IMR-90 (cell line): ENCODE data around the gene NTMT1. TPM values are rescaled to one million over a fixed set of nuclear protein-coding genes. Genes with fewer than 3 reads are reported as not detected.

Experiments used
- ATAC-seq: fragments of 200-7000 bp; cut with Tn5 transposase; 2 replicates; pipeline ENCODE4 v1.9.1; 2020; ENCODE audit warnings: low read depth, mild to moderate bottlenecking, moderate library complexity
- BruUV-seq: library from RNA; stranded (reverse); fragments of 400-500 nt; replicated peaks from 2 replicates; lab custom pipeline; 2021; lab: Mats Ljungman, UMichigan
- CTCF ChIA-PET: fragments of 300-600 bp; formaldehyde crosslinking; extraction: SDS; loops from one replicate; lab custom pipeline; 2021; ENCODE audit warnings: antibody characterized with exemption; lab: Yijun Ruan, JAX
- POLR2A ChIA-PET: fragments of 300-600 bp; sonication (Branson Sonifier 250); formaldehyde crosslinking; loops from one replicate; lab custom pipeline; 2022; ENCODE audit warnings: antibody characterized with exemption; ENCODE audit not compliant: unreplicated experiment; lab: Charles Lee
- DNase-seq: peaks from one replicate; pipeline ENCODE4 v3.0.0; 2013
- H2AFZ ChIP-seq: replicated peaks from 2 replicates; pipeline ENCODE3; 2013; ENCODE audit warnings: low read length, mild to moderate bottlenecking; ENCODE audit not compliant: poor library complexity
- H2AK5ac ChIP-seq: 2 replicates; pipeline ENCODE4 v1.6.1; 2013; ENCODE audit warnings: low read depth, low read length, inconsistent platforms
- H2AK9ac ChIP-seq: replicated peaks from 2 replicates; pipeline ENCODE3; 2013; ENCODE audit warnings: mild to moderate bottlenecking, low read depth, low read length, moderate library complexity; ENCODE audit not compliant: poor library complexity
- H2BK120ac ChIP-seq: 2 replicates; pipeline ENCODE4 v1.6.1; 2013; ENCODE audit warnings: low read depth, low read length, inconsistent platforms
- H2BK15ac ChIP-seq: 3 replicates; pipeline ENCODE4 v1.6.1; 2013; ENCODE audit warnings: low read depth, low read length, inconsistent platforms
- H2BK20ac ChIP-seq: 2 replicates; pipeline ENCODE4 v1.6.1; 2013; ENCODE audit warnings: low read depth, mild to moderate bottlenecking, inconsistent platforms, low read length, moderate library complexity
- H2BK5ac ChIP-seq: 2 replicates; pipeline ENCODE4 v1.6.1; 2013; ENCODE audit warnings: mild to moderate bottlenecking, low read depth, low read length, inconsistent platforms; ENCODE audit not compliant: poor library complexity, severe bottlenecking
- H3K14ac ChIP-seq: replicated peaks from 2 replicates; pipeline ENCODE4 v1.6.1; 2013; ENCODE audit warnings: low read depth, low read length, inconsistent platforms
- H3K18ac ChIP-seq: 2 replicates; pipeline ENCODE4 v1.6.1; 2013; ENCODE audit warnings: low read depth, low read length, control low read depth
- H3K23ac ChIP-seq: 2 replicates; pipeline ENCODE4 v1.6.1; 2013; ENCODE audit warnings: low read depth, low read length, inconsistent platforms
- H3K27ac ChIP-seq: 2 replicates; pipeline ENCODE4 v1.5.1; 2013; ENCODE audit warnings: mild to moderate bottlenecking, control low read depth, low read length; ENCODE audit not compliant: insufficient read depth
- H3K27me3 ChIP-seq: 2 replicates; pipeline ENCODE4 v1.6.1; 2013; ENCODE audit warnings: low read length; ENCODE audit not compliant: control insufficient read depth, insufficient read depth
- H3K36me3 ChIP-seq: 2 replicates; pipeline ENCODE4 v1.6.1; 2013; ENCODE audit warnings: low read length, mixed read lengths; ENCODE audit not compliant: control insufficient read depth, insufficient read depth
- H3K4ac ChIP-seq: 2 replicates; pipeline ENCODE4 v1.6.1; 2013; ENCODE audit warnings: low read depth, low read length, inconsistent platforms
- H3K4me1 ChIP-seq: 2 replicates; pipeline ENCODE4 v1.6.1; 2013; ENCODE audit warnings: low read length, mixed read lengths; ENCODE audit not compliant: control insufficient read depth, insufficient read depth
- H3K4me2 ChIP-seq: 2 replicates; pipeline ENCODE4 v1.6.1; 2013; ENCODE audit warnings: low read depth, mild to moderate bottlenecking, control low read depth, low read length, moderate library complexity
- H3K4me3 ChIP-seq: 2 replicates; pipeline ENCODE4 v1.5.1; 2013; ENCODE audit warnings: low read depth, mild to moderate bottlenecking, control low read depth, low read length, moderate library complexity; ENCODE audit not compliant: insufficient read depth
- H3K56ac ChIP-seq: 2 replicates; pipeline ENCODE4 v1.6.1; 2013; ENCODE audit warnings: low read length, inconsistent platforms; ENCODE audit not compliant: insufficient read depth; ENCODE audit errors: extremely low read depth
- H3K79me1 ChIP-seq, 2 experiments: 2 replicates each; pipeline ENCODE4 v1.6.1; 2013; ENCODE audit warnings: low read length in 2 of 2, inconsistent platforms in 1 of 2, low read depth in 1 of 2
- H3K9ac ChIP-seq: 2 replicates; pipeline ENCODE4 v1.6.1; 2013; ENCODE audit warnings: low read depth, low read length, control low read depth
- H3K9me1 ChIP-seq: 2 replicates; pipeline ENCODE4 v1.6.1; 2013; ENCODE audit warnings: low read length, inconsistent platforms; ENCODE audit not compliant: insufficient read depth
- H3K9me3 ChIP-seq: 2 replicates; pipeline ENCODE4 v1.6.1; 2013; ENCODE audit warnings: low read length; ENCODE audit not compliant: control insufficient read depth, insufficient read depth
- H4K20me1 ChIP-seq: 2 replicates; pipeline ENCODE4 v1.6.1; 2013; ENCODE audit warnings: low read length, inconsistent platforms; ENCODE audit not compliant: insufficient read depth
- H4K5ac ChIP-seq: 2 replicates; pipeline ENCODE4 v1.6.1; 2013; ENCODE audit warnings: mild to moderate bottlenecking, low read depth, low read length, control low read depth
- H4K8ac ChIP-seq, 2 experiments: 2 replicates each; pipeline ENCODE4 v1.6.1; 2013; ENCODE audit warnings: low read depth in 2 of 2, low read length in 2 of 2, control low read depth in 1 of 2, inconsistent platforms in 1 of 2
- H4K91ac ChIP-seq: 2 replicates; pipeline ENCODE4 v1.6.1; 2013; ENCODE audit warnings: low read depth, low read length, inconsistent platforms; ENCODE audit not compliant: insufficient read depth
- BHLHE40 ChIP-seq: fragments of 150-350 bp; IDR thresholded peaks from 2 replicates; pipeline ENCODE4 v1.6.1; 2016; ENCODE audit warnings: mild to moderate bottlenecking, low read depth, low read length
- CEBPB ChIP-seq: IDR thresholded peaks from 2 replicates; pipeline ENCODE4 v1.6.1; 2012; ENCODE audit warnings: low read depth, low read length, improper control_type of control experiment
- CHD1 ChIP-seq: IDR thresholded peaks from 2 replicates; pipeline ENCODE4 v1.6.1; 2012; ENCODE audit warnings: low read depth, low read length, improper control_type of control experiment
- CTCF ChIP-seq: conservative IDR thresholded peaks from 2 replicates; pipeline ENCODE4 v1.5.1; 2012; ENCODE audit warnings: mild to moderate bottlenecking, low read depth, low read length, improper control_type of control experiment
- ELK1 ChIP-seq: fragments of 150-350 bp; IDR thresholded peaks from 2 replicates; pipeline ENCODE4 v1.6.1; 2016; ENCODE audit warnings: low read depth, mild to moderate bottlenecking, low read length, moderate library complexity, borderline replicate concordance
- FOS ChIP-seq: fragments of 150-350 bp; IDR thresholded peaks from 2 replicates; pipeline ENCODE4 v1.6.1; 2016; ENCODE audit warnings: low read depth, low read length
- MAFK ChIP-seq: IDR thresholded peaks from 2 replicates; pipeline ENCODE4 v1.6.1; 2012; ENCODE audit warnings: low read depth, low read length, improper control_type of control experiment
- MAZ ChIP-seq: IDR thresholded peaks from 2 replicates; pipeline ENCODE4 v1.6.1; 2012; ENCODE audit warnings: low read depth, mild to moderate bottlenecking, low read length, improper control_type of control experiment, moderate library complexity, borderline replicate concordance
- MXI1 ChIP-seq: IDR thresholded peaks from 2 replicates; pipeline ENCODE4 v1.6.1; 2012; ENCODE audit warnings: low read depth, mild to moderate bottlenecking, low read length, moderate library complexity, borderline replicate concordance
- NFE2L2 ChIP-seq: fragments of 150-350 bp; IDR thresholded peaks from 2 replicates; pipeline ENCODE4 v1.6.1; 2016; ENCODE audit warnings: low read depth, mild to moderate bottlenecking, low read length
- POLR2A ChIP-seq: IDR thresholded peaks from 2 replicates; pipeline ENCODE4 v1.6.1; 2012; ENCODE audit warnings: mild to moderate bottlenecking, low read depth, low read length
- RAD21 ChIP-seq: IDR thresholded peaks from 2 replicates; pipeline ENCODE4 v1.6.1; 2012; ENCODE audit warnings: low read length, improper control_type of control experiment
- RCOR1 ChIP-seq: IDR thresholded peaks from 2 replicates; pipeline ENCODE4 v1.6.1; 2012; ENCODE audit warnings: mild to moderate bottlenecking, low read length, improper control_type of control experiment; ENCODE audit not compliant: insufficient replicate concordance
- RFX5 ChIP-seq: IDR thresholded peaks from 2 replicates; pipeline ENCODE4 v1.8.0; 2012; ENCODE audit warnings: low read depth, mild to moderate bottlenecking, low read length, moderate library complexity
- SMC3 ChIP-seq: fragments of 150-350 bp; IDR thresholded peaks from 2 replicates; pipeline ENCODE4 v1.6.1; 2016; ENCODE audit warnings: low read depth, mild to moderate bottlenecking, antibody characterized with exemption, low read length, moderate library complexity
- USF2 ChIP-seq: fragments of 150-350 bp; IDR thresholded peaks from 2 replicates; pipeline ENCODE4 v1.6.1; 2017; ENCODE audit warnings: mild to moderate bottlenecking, antibody characterized with exemption, low read length, low read depth
- WGBS, 2 experiments: methylation state at CpG; one replicate each; pipeline versions ENCODE4 v1.1.5 to v1.1.7; 2013; ENCODE audit warnings: missing lambda C conversion rate in 2 of 2; ENCODE audit not compliant: insufficient read length in 1 of 2; ENCODE audit errors: extremely low coverage in 2 of 2; 5-methylcytosine and 5-hydroxymethylcytosine counted together
- dilution Hi-C: fragments of 300-500 bp; cut with HindIII; formaldehyde crosslinking; loops from one replicate; pipeline ENCODE4 v1.14.3; 2018; ENCODE audit warnings: low sequenced_read_pairs; ENCODE audit not compliant: unreplicated experiment
- in situ Hi-C: fragments of 300-500 bp; cut with MboI; formaldehyde crosslinking; loops from 3 replicates; pipeline ENCODE4 v1.14.3; 2019; ENCODE audit warnings: low sequenced_read_pairs, inconsistent platforms, mixed read lengths
- intact Hi-C: fragments of 100-400 bp; cut with micrococcal nuclease; formaldehyde crosslinking; loops from 2 replicates; pipeline ENCODE4 v1.10.0; 2022
- polyA plus RNA-seq, 3 experiments: library from polyadenylated mRNA; depleted of rRNA; stranded (reverse); fragments of >200 nt; gene quantifications; 2 replicates each; pipeline ENCODE4 v1.2.3, GENCODE V29; 2012; ENCODE audit warnings: low replicate concordance in 1 of 3
- total RNA-seq: library from RNA; depleted of rRNA; stranded (reverse); fragments of >200 nt; gene quantifications from 2 replicates; pipeline ENCODE4 v1.2.3, GENCODE V29; 2012

The NTMT1 gene
- total and polyA plus RNA-seq, 2 of the 4 experiments (the other 2 are of a cell fraction): 68.1 to 88.1 TPM

- Histone ChIP-seq H4K20me1 (peaks cover 71% of the 10 kb centered on the region), H3K4me1 (peaks cover 42% of the 10 kb centered on the region), H3K18ac (peak overlapping the region; percentile 38; the same call in 1 of the 2 replicates), H3K4ac (peak overlapping the region; percentile 80), H3K9me3 (no peaks in the 10 kb centered on the region), H2BK20ac (0 out of 2 replicates have a peak overlapping the region, but pooled peaks have one; percentile 36), H3K9ac (peak overlapping the region; percentile 22; the same call in 1 of the 2 replicates), H4K5ac (0 out of 2 replicates have a peak overlapping the region, but pooled peaks have one; percentile 7), H4K91ac (peak overlapping the region; percentile 79), H4K8ac (peak overlapping the region in 1 of 2 experiments; percentile 63; a peak in 3 of 4 replicates), H3K56ac (0 out of 2 replicates have a peak overlapping the region, but pooled peaks have one; percentile 97), H3K27me3 (no peaks in the 10 kb centered on the region), H3K23ac (peak overlapping the region; percentile 98), H3K36me3 (peaks cover 22% of the 10 kb centered on the region), H2AK9ac (peak overlapping the region; percentile 63), H3K4me2 (peak overlapping the region; percentile 97), H3K79me1 (peaks cover 8 to 67% of the 10 kb centered on the region in 2 experiments; a peak in 3 of 4 replicates), H2BK120ac (peak overlapping the region; percentile 90), H3K14ac (peak overlapping the region; percentile 59), H2BK5ac (peak overlapping the region; percentile 73), H3K4me3 (no peak overlapping the region), H3K27ac (peak overlapping the region; percentile 78), H2BK15ac (no peak overlapping the region; the same call in 2 of the 3 replicates), H3K9me1 (peaks cover 41% of the 10 kb centered on the region), H2AK5ac (peak overlapping the region; percentile 88; the same call in 1 of the 2 replicates), H2AFZ (no peak overlapping the region)
- ChIA-PET CTCF (interaction anchor here (1.0 kb wide), 1 partner anchor 121 kb away, joined by 3 read pairs; no protein-coding TSS in a partner anchor), POLR2A (no interaction called here)
- no peak for ATAC-seq
- intact Hi-C loops (no loop called here), in situ Hi-C loops (no loop called here), dilution Hi-C loops (no loop called here)
- BruUV-seq: no TSS peak
- WGBS, 2 experiments: 100% methylated on average over 1 of the region's 6 CpGs; no CpG with 5 or more reads in 1 of the 2 experiments
- DNase-seq: no peak
- no peak for TF ChIP-seq USF2
- no peak for TF ChIP-seq MAFK
- TF ChIP-seq MAZ: no peak
- TF ChIP-seq RCOR1: no peak
- TF ChIP-seq CHD1: no peak
- no peak for TF ChIP-seq FOS
- TF ChIP-seq ELK1: no peak
- no peak for TF ChIP-seq RFX5
- no peak for TF ChIP-seq NFE2L2
- TF ChIP-seq CTCF: no peak
- TF ChIP-seq SMC3: no peak
- TF ChIP-seq RAD21: no peak
- no peak for TF ChIP-seq POLR2A
- TF ChIP-seq BHLHE40: no peak
- TF ChIP-seq CEBPB: no peak
- TF ChIP-seq MXI1: no peak
These were observed 2.7 kb downstream of the NTMT1 start for GRCh38 chr9:129628709-129629108.
